HL-60/S4 (cell line): ENCODE data around the gene SORL1.
"Not testable (repeated sequence)": the region's sequence is repeated elsewhere in the genome, so short reads cannot be mapped to it uniquely, and the experiment has no call there.

Experiments
- in situ Hi-C: fragments of 300-500 bp; cut with MboI; formaldehyde crosslinking; loops from 2 replicates; pipeline ENCODE4 v1.14.3; 2022; ENCODE audit warnings: low sequenced_read_pairs

The SORL1 gene

GRCh38 chr11:121451986-121452608 lies at the start of gene SORL1:
TSS of gene SORL1 (plus strand) at chr11:121452314. CDS start at chr11:121452332, 18 bp downstream.
- in situ Hi-C loops = no loop called here

- in situ Hi-C loops = no loop called here
Observed at GRCh38 chr11:121405646-121406045, 46.5 kb upstream of the SORL1 start.

- in situ Hi-C loops = no loop called here
Observed at GRCh38 chr11:121406291-121406690, 45.8 kb upstream of the SORL1 start.

- in situ Hi-C loops = no loop called here
Observed at GRCh38 chr11:121408830-121409229, 43.3 kb upstream of the SORL1 start.

DNA sequence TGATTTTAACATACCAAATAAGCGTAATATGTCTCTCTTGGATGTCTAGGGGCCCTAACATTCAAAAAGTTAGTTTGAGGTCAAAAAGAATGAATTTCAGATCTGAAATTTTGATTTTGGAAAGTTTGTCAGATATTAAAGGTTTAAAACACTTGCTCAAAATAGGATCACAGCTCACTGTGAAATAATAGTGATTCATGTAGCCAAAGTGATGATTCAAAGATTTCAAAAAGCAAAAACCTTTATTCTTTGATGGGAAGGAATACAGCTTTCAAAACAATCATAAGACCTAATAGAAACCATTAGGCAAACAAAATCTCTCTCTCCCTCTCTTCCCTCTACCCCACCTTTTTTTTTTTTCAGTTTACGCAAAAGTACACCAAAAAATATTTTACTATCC lies 42.1 kb upstream of the SORL1 start:
- in situ Hi-C loops = not testable (repeated sequence)

DNA sequence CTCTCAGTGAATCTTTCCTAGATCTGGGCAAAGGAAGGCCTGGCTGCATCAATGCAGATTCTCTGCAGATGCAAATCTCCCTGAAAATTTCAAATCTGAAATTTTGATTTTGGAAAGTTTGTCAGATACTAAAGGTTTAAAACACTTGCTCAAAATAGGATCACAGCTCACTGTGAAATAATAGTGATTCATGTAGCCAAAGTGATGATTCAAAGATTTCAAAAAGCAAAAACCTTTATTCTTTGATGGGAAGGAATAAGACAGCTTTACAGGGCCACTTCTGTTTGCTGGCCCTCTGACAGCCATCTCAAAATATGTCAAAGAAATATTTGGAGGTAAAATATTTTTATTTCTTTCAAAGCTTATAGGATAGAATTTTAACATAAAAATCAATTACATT lies 40.8 kb upstream of the SORL1 start:
- in situ Hi-C loops = not testable (repeated sequence)

DNA sequence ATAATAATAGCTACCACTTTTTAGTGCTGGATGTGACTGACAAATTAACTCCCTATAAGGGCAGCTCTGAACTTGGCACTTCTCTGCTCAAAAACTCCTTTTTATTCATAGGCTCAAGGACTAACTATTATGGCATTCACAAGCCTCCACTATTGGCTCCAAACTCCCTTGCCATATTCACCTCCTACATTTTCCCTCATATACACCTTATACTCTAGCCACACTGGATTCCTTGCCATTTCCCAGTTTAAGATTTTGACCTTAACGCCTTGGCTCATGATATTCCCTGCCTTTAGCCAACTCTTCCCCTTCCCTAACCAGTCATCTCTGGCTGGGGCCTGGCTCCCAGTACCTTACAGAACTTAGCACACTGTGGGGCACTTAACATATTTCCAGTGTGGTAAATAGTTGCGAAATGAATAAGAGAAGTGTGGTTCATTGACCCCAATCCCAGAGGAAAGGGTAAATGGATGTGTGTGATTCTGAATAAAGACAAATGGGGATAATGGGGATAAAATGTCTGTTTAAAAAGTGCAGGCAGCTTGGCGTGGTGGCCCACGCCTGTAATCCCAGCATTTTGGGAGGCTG lies 40.0 kb upstream of the SORL1 start:
- in situ Hi-C loops = no loop called here

- in situ Hi-C loops = no loop called here
Observed at GRCh38 chr11:121412711-121413415, 39.3 kb upstream of the SORL1 start.

- in situ Hi-C loops = no loop called here
Observed at GRCh38 chr11:121414141-121414913, 37.8 kb upstream of the SORL1 start.

DNA sequence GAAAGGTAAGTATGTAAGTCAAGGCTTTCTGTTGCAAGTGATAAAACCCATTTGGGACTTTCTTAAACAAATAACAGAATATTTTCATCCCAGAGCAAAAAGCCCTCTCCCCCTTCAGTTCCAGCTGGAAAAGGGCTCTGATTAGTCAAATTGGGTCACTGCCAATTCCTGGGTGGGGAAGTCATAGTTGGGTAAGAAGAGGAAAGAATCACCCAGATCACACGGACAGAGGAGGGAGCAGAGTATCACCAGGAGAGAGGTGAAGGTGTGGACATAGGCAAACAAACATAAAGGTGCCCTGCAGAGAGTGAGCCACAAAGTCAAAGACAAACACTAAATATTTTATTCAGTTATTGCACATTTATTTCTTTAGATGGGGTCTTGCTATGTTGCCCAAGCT lies 36.3 kb upstream of the SORL1 start:
- in situ Hi-C loops = no loop called here

- in situ Hi-C loops = no loop called here
Observed at GRCh38 chr11:121417055-121417551, 35.0 kb upstream of the SORL1 start.

GRCh38 chr11:121417607-121418006 lies 34.5 kb upstream of the SORL1 start:
- in situ Hi-C loops = no loop called here

DNA sequence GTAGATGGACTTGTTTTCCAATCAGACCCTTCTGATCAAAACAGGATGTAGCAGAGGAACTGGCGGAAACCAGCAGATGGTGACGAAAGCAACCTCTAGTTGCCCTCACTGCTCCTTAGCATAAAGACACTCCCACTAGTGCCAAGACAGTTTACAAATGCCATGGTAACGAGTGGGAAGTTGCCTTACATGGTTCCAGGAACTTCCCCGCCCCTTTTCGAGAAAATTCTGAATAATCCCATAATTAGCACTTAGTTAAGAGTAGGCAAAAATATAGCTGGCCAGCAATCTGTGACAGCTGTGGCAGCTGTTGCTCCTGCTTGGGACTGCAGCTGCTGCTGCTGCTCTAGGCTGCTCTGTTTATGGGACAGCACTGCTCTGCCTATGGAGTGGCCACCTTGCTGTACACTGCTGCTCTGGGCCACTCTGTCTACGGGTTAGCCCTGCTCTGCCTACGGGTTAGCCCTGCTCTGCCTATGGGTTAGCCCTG lies 33.4 kb upstream of the SORL1 start:
- in situ Hi-C loops = no loop called here

DNA sequence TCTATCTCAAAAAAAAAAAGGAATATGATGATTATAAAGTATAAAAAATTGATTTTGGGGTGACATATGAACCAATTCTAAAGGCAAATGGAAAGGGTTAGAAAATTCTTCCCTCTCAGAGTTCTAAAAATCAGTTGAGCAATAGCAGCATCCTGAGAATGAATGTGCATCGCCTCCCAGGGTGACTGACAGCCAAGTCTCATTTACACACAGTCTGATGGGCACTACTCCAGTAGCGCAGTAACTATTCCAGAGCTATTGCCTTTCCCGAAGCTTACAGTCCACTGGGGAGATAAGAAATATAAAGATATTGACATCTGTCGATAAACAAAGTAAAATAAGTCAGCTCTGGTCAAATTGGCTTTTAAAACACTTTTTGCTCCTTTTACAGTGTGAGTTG lies 32.3 kb upstream of the SORL1 start:
- in situ Hi-C loops = no loop called here

DNA sequence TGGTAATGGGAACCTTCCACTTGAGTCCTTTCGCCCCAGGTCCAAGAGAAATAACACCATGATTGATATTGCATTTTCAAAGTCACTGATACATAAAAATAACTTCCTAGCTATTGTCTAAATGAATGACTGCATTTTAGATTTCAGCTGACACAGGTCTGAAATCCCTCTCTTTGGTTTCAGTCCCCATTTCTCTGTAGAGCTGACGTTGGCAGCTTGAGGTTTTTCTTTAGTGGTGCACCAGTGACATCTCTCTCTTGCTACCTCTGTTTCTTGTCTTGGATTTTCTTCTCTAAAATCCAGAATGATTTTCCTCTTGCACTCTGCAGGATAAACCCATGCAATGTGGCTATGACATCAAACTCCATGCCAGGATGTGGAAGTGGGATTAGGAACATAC lies 31.7 kb upstream of the SORL1 start:
- in situ Hi-C loops = no loop called here

DNA sequence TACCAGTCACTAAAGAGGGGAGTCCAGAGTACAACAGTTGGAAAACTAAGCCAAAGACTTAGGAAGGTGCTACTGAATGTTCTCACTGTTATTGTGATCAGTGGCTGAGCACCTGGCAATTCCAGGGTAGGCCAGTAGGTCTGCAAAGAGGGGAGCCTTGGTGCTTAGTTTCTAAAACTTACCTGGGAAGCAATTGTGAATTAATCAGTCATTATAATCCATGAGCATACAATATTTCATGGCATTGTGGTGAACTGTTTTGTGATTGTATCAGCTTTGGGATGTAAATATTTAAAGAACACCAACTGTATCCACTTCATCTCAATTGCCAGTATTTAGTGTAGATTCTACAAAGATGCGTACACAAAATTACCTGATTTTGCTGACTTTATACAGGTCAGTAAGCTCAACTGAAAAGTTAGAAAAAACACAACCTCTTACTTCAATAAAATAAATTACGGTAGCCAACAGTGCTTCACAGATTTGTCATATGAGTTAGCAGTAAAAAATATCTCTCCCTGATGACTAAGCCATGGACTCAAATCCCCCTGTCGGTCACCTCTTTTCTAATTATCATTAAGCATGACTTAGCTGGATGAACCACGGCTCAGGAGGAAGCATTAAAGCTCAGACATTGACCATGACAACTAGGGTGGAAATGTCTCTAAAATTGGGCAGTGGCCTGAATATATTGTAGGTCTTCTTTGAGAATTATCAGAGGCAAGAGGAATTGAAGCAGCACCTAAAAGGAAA lies 30.8 kb upstream of the SORL1 start:
- in situ Hi-C loops = no loop called here

DNA sequence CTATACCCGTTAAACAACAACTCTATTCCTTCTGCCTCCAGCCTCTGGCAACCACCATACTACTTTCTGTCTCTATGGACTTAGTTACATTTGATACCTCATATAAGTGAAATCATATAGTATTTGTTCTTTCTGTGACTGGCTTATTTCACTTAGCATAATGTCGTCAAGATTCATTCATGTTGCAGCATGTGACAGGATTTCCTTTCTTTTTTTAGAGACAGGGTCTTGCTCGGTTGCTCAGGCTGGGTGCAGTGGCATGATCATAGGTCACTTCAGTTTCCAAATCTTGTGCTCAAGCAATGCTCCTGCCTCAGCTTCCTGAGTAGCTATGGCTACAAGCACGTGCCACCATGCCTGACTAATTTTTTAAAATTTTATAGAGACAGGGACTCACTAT lies 29.4 kb upstream of the SORL1 start:
- in situ Hi-C loops = no loop called here

- in situ Hi-C loops = no loop called here
Observed at GRCh38 chr11:121425828-121426227, 26.3 kb upstream of the SORL1 start.

DNA sequence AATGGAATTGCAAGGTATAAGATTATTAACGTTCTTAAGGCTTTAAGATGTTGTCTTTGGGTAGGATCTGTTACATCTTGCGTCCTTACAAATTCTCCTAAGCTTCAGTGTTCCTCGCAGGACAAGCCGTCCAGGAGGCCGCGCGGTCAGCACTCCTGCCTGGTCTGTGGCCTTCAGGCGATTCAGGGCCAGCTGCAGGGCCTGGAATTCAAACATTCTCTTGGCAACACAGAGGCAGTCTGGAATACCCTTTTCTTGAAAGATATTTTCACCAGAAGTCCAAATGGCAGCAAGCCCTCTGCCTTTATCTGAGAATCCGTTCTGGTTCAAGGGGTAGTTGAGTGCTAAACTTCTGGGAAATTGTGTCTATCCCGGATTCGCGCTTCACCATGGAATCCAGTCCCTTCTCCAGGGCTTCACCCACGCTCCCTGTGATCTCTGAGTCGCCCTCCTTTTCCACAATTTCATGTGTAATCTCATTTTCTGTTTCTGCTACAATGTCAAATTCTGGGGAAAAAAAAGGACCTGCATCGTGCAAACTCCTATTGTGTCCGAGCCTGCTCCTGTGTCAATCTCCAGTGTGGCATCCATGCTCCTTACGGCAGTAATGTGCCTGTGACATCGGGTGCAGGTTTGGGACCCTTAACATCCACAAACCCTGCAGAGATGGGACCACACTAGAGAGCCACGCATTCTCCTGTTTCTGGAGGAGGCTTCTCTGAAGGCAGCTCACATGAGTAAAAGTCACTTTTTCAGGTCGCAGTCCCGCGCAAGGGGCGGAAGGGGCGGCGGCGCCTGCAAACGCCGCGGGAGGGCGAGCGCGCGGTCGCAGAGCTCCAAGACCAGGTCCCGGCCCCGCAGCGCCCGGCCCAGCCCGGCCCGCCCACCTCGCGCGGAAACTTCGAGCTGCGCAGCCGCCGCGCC lies 25.4 kb upstream of the SORL1 start:
- in situ Hi-C loops = no loop called here

- in situ Hi-C loops = no loop called here
Observed at GRCh38 chr11:121427400-121427744, 24.7 kb upstream of the SORL1 start.
